ENCODE data around the gene TDP1. TPM values are rescaled to one million over a fixed set of nuclear protein-coding genes. Genes with fewer than 3 reads are reported as not detected.

The TDP1 gene
- total RNA-seq: 10 to 100 TPM; 50.0 to 77.9 TPM

GRCh38 chr14:89955745-89956660, at the start of gene TDP1:
TSS of gene TDP1 (plus strand) at chr14:89955927. CDS start at chr14:89963115, 7,188 bp downstream.
- peak within 1 kb of the TSS; percentile 81 to 95 for H3K27ac Mint-ChIP-seq
- H3K9me3 Mint-ChIP-seq: no peaks in the 10 kb centered on the region
- H3K36me3 Mint-ChIP-seq: peaks cover 12% of the 10 kb centered on the region
- H3K4me3 Mint-ChIP-seq: peak within 1 kb of the TSS; percentile 95
- DNase-seq (ENCODE audit: low spot score): peak; percentile 99
- H3K4me1 Mint-ChIP-seq (ENCODE audit: low read depth in 2 of 2): peaks cover 49 to 57% of the 10 kb centered on the region in 2 donors
- ATAC-seq: peak; percentile 81 to 86
- no peaks in the 10 kb centered on the region for H3K27me3 Mint-ChIP-seq

- H3K4me3 Mint-ChIP-seq: no peak overlapping the region
- DNase-seq (ENCODE audit: low spot score) (no peak), ATAC-seq (no peak)
- no peaks in the 10 kb centered on the region for H3K36me3 Mint-ChIP-seq
- peaks cover 7 to 28% of the 10 kb centered on the region in 2 donors for H3K27me3 Mint-ChIP-seq
- H3K27ac Mint-ChIP-seq: no peak overlapping the region
- peaks cover 6 to 7% of the 10 kb centered on the region in 2 donors for H3K4me1 Mint-ChIP-seq (ENCODE audit: low read depth in 2 of 2)
- H3K9me3 Mint-ChIP-seq: no peaks in the 10 kb centered on the region
Observed at GRCh38 chr14:89906000-89906399, 49.7 kb upstream of the TDP1 start.

- Mint-ChIP-seq H3K36me3 (no peaks in the 10 kb centered on the region), H3K4me3 (no peak overlapping the region), H3K9me3 (no peaks in the 10 kb centered on the region), H3K4me1 (ENCODE audit: low read depth in 2 of 2) (peaks cover 6 to 7% of the 10 kb centered on the region in 2 donors), H3K27ac (no peak overlapping the region), H3K27me3 (peaks cover 7 to 29% of the 10 kb centered on the region in 2 donors)
- no peak for ATAC-seq
- no peak for DNase-seq (ENCODE audit: low spot score)
Observed at GRCh38 chr14:89907655-89908054, 48.1 kb upstream of the TDP1 start.

GRCh38 chr14:89908712-89909450, 46.8 kb upstream of the TDP1 start:
- no peak for ATAC-seq
- Mint-ChIP-seq H3K4me3 (no peak overlapping the region), H3K27me3 (peaks cover 8 to 29% of the 10 kb centered on the region in 2 donors), H3K27ac (no peak overlapping the region), H3K4me1 (ENCODE audit: low read depth in 2 of 2) (peaks cover 3 to 7% of the 10 kb centered on the region in 2 donors), H3K9me3 (no peaks in the 10 kb centered on the region), H3K36me3 (no peaks in the 10 kb centered on the region)
- DNase-seq (ENCODE audit: low spot score): no peak

GRCh38 chr14:89909586-89909985, 46.1 kb upstream of the TDP1 start:
- no peaks in the 10 kb centered on the region for H3K36me3 Mint-ChIP-seq
- no peak for ATAC-seq
- no peak overlapping the region for H3K27ac Mint-ChIP-seq
- no peak overlapping the region for H3K4me3 Mint-ChIP-seq
- peaks cover 11 to 29% of the 10 kb centered on the region in 2 donors for H3K27me3 Mint-ChIP-seq
- DNase-seq (ENCODE audit: low spot score): no peak
- H3K4me1 Mint-ChIP-seq (ENCODE audit: low read depth in 2 of 2): peaks cover 3 to 7% of the 10 kb centered on the region in 2 donors
- H3K9me3 Mint-ChIP-seq: no peaks in the 10 kb centered on the region

- H3K4me3 Mint-ChIP-seq: no peak overlapping the region
- ATAC-seq (no peak), DNase-seq (ENCODE audit: low spot score) (no peak)
- no peaks in the 10 kb centered on the region for H3K9me3 Mint-ChIP-seq
- H3K27ac Mint-ChIP-seq: no peak overlapping the region
- H3K36me3 Mint-ChIP-seq: no peaks in the 10 kb centered on the region
- H3K27me3 Mint-ChIP-seq: peaks cover 9 to 20% of the 10 kb centered on the region in 2 donors
- H3K4me1 Mint-ChIP-seq (ENCODE audit: low read depth in 2 of 2): peaks cover 1 to 7% of the 10 kb centered on the region in 2 donors
Observed at GRCh38 chr14:89910691-89911009, 45.1 kb upstream of the TDP1 start.

GRCh38 chr14:89911010-89911919, 44.5 kb upstream of the TDP1 start:
- no peaks in the 10 kb centered on the region for H3K36me3 Mint-ChIP-seq
- DNase-seq (ENCODE audit: low spot score): no peak
- no peak for ATAC-seq
- H3K4me3 Mint-ChIP-seq: no peak overlapping the region
- H3K4me1 Mint-ChIP-seq (ENCODE audit: low read depth in 2 of 2): peaks cover 0 to 5% of the 10 kb centered on the region in 2 donors
- no peaks in the 10 kb centered on the region for H3K9me3 Mint-ChIP-seq
- H3K27me3 Mint-ChIP-seq: peaks cover 9 to 17% of the 10 kb centered on the region in 2 donors
- H3K27ac Mint-ChIP-seq: no peak overlapping the region

GRCh38 chr14:89912221-89912620, 43.5 kb upstream of the TDP1 start:
- Mint-ChIP-seq H3K27me3 (peaks cover 11 to 17% of the 10 kb centered on the region in 2 donors), H3K36me3 (no peaks in the 10 kb centered on the region), H3K27ac (no peak overlapping the region), H3K4me1 (ENCODE audit: low read depth in 2 of 2) (peaks cover 0 to 5% of the 10 kb centered on the region in 2 donors), H3K4me3 (no peak overlapping the region), H3K9me3 (no peaks in the 10 kb centered on the region)
- DNase-seq (ENCODE audit: low spot score) (no peak), ATAC-seq (no peak)

GRCh38 chr14:89912667-89913211, 43.0 kb upstream of the TDP1 start:
- H3K9me3 Mint-ChIP-seq: no peaks in the 10 kb centered on the region
- DNase-seq (ENCODE audit: low spot score) (no peak), ATAC-seq (no peak)
- peaks cover 11 to 17% of the 10 kb centered on the region in 2 donors for H3K27me3 Mint-ChIP-seq
- no peak overlapping the region for H3K27ac Mint-ChIP-seq
- H3K4me3 Mint-ChIP-seq: no peak overlapping the region
- H3K36me3 Mint-ChIP-seq: no peaks in the 10 kb centered on the region
- peaks cover 0 to 5% of the 10 kb centered on the region in 2 donors for H3K4me1 Mint-ChIP-seq (ENCODE audit: low read depth in 2 of 2)

- no peak for ATAC-seq
- no peak for DNase-seq (ENCODE audit: low spot score)
- Mint-ChIP-seq H3K9me3 (no peaks in the 10 kb centered on the region), H3K27me3 (peaks cover 6 to 7% of the 10 kb centered on the region in 2 donors), H3K27ac (no peak overlapping the region), H3K4me3 (no peak overlapping the region), H3K4me1 (ENCODE audit: low read depth in 2 of 2) (peaks cover 0 to 5% of the 10 kb centered on the region in 2 donors), H3K36me3 (no peaks in the 10 kb centered on the region)
Observed at GRCh38 chr14:89915114-89915878, 40.4 kb upstream of the TDP1 start.

- Mint-ChIP-seq H3K4me3 (no peak overlapping the region), H3K27me3 (peaks cover 0 to 6% of the 10 kb centered on the region in 2 donors), H3K9me3 (no peaks in the 10 kb centered on the region), H3K4me1 (ENCODE audit: low read depth in 2 of 2) (peaks cover 14 to 24% of the 10 kb centered on the region in 2 donors), H3K36me3 (no peaks in the 10 kb centered on the region), H3K27ac (peak overlapping the region in 1 of 2 donors; percentile 7)
- ATAC-seq (no peak), DNase-seq (ENCODE audit: low spot score) (no peak)
Observed at GRCh38 chr14:89918721-89919120, 37.0 kb upstream of the TDP1 start.

GRCh38 chr14:89920056-89920455, 35.7 kb upstream of the TDP1 start:
- Mint-ChIP-seq H3K36me3 (no peaks in the 10 kb centered on the region), H3K27ac (no peak overlapping the region), H3K4me1 (ENCODE audit: low read depth in 2 of 2) (peaks cover 14 to 22% of the 10 kb centered on the region in 2 donors), H3K9me3 (no peaks in the 10 kb centered on the region), H3K4me3 (no peak overlapping the region), H3K27me3 (peaks cover 0 to 2% of the 10 kb centered on the region in 2 donors)
- no peak for ATAC-seq
- DNase-seq (ENCODE audit: low spot score): no peak

Data from natural killer cell treated with Interleukin-12 subunit alpha and Interleukin-12 subunit beta and Interleukin-15 and Interleukin-18, amount 100 ng/mL, for 72 hours (primary cell).